ENCODE results near the gene RPL22L1. TPM values are rescaled to one million over a fixed set of nuclear protein-coding genes. Genes with fewer than 3 reads are reported as not detected.
"Not testable (repeated sequence)": the region's sequence is repeated elsewhere in the genome, so short reads cannot be mapped to it uniquely, and the experiment has no call there.

The RPL22L1 gene
- total RNA-seq, 8 experiments from 2014 or later: 32.7 to 371 (median 79.2) TPM

- WGBS, 10 experiments: 83 to 100% (median 100%) methylated on average over 1 to 2 of the region's 2 CpGs; no CpG with 5 or more reads in 3 of the 10 experiments
- no peak for ATAC-seq (replicated peaks in 6 of 8)
Measured at GRCh38 chr3:170897978-170898377, 28.0 kb upstream of the RPL22L1 start.

DNA sequence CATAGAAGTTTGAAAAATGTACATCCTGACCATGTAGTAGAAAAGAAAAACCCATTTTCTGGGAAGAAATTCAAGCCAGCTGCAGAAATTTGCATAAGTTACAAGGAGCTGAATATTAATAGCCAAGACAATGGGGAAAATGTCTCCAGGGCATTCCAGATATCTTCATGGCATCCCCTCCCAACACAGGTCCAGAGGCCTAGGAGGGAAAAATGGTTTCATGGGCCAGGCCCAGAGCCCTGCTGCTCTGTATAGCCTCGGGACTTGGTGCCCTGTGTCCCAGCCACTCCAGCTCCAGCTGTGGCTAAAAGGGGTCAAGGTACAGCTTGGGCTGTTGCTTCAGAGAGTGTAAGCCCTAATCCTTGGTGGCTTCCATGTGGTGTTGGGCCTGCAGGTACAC, 27.2 kb upstream of the RPL22L1 start:
- 83% methylated on average over 1 of the region's 1 CpG; no CpG with 5 or more reads in 9 of the 10 experiments for WGBS, 10 experiments
- in situ Hi-C loops (cut with MboI; ENCODE audit: low pct_unique_long_range_greater_than_20kb in 2 of 9, low sequenced_read_pairs in 9 of 9, unreplicated experiment in 9 of 9); H3K4me1 ChIP-seq (replicated peaks in 1 of 2); H3K4me3 ChIP-seq; H3K27ac ChIP-seq: not testable (repeated sequence)
- peak in 2 of 8 experiments; percentile 51 to 77 for ATAC-seq (replicated peaks in 6 of 8)

More at GRCh38 chr3:170897978-170898377, 28.0 kb upstream of the RPL22L1 start:
- Histone ChIP-seq H3K4me1 (replicated peaks in 1 of 2) (no peaks in the 10 kb centered on the region), H3K4me3 (no peak overlapping the region), H3K27ac (no peak overlapping the region)
- in situ Hi-C loops (cut with MboI; ENCODE audit: low pct_unique_long_range_greater_than_20kb in 2 of 9, low sequenced_read_pairs in 9 of 9, unreplicated experiment in 9 of 9): no loop called here

DNA sequence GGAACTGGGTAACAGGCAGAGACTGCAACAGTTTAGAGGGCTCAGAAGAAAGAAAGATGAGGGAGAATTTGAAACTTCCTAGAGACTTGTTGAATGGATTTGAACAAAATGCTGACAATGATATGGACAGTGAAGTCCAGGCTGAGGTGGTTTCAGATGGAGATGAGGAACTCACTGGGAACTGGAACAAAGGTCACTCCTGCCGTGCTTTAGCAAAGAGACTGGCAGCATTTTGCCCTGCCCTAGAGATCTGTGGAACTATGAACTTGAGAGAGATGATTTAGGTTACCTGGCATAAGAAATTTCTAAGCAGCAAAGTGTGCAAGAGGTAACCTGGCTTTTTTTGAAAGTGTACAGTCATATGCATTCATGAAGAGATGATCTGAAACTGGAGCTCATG, 26.8 kb upstream of the RPL22L1 start:
- no peak overlapping the region for H3K4me3 ChIP-seq
- no peak overlapping the region for H3K27ac ChIP-seq
- no peak for ATAC-seq (replicated peaks in 6 of 8)
- 82 to 100% (median 100%) methylated on average over 1 of the region's 1 CpG; no CpG with 5 or more reads in 5 of the 10 experiments for WGBS, 10 experiments
- in situ Hi-C loops (cut with MboI; ENCODE audit: low pct_unique_long_range_greater_than_20kb in 2 of 9, low sequenced_read_pairs in 9 of 9, unreplicated experiment in 9 of 9): no loop called here
- H3K4me1 ChIP-seq (replicated peaks in 1 of 2): no peaks in the 10 kb centered on the region

GRCh38 chr3:170896333-170896732, 26.3 kb upstream of the RPL22L1 start:
- in situ Hi-C loops (cut with MboI; ENCODE audit: low pct_unique_long_range_greater_than_20kb in 2 of 9, low sequenced_read_pairs in 9 of 9, unreplicated experiment in 9 of 9); H3K4me1 ChIP-seq (replicated peaks in 1 of 2); ATAC-seq (replicated peaks in 6 of 8); H3K27ac ChIP-seq; H3K4me3 ChIP-seq: not testable (repeated sequence)
- 50 to 100% (median 96%) methylated on average over 1 to 6 of the region's 6 CpGs for WGBS, 10 experiments

DNA sequence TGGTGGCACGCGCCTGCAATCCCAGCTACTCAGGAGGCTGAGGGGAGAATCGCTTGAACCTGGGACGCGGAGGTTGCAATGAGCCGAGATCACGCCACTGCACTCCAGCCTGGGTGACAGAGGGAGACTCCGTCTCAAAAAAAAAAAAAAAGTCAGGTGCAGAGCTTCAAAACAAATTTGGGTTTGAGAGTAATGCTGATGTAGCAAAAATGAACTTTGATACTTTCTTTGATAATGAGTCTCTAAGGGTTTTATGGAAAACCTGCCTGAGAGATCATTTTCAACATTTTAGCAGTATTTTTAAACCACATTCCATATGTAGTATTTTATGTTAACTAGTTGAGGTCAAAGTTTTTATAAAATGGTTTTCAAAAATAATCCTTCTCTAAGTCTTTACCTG, 23.9 kb upstream of the RPL22L1 start:
- in situ Hi-C loops (cut with MboI; ENCODE audit: low pct_unique_long_range_greater_than_20kb in 2 of 9, low sequenced_read_pairs in 9 of 9, unreplicated experiment in 9 of 9): no loop called here
- ATAC-seq (replicated peaks in 6 of 8): no peak

GRCh38 chr3:170889630-170890029, 19.6 kb upstream of the RPL22L1 start:
- in situ Hi-C loops (cut with MboI; ENCODE audit: low pct_unique_long_range_greater_than_20kb in 2 of 9, low sequenced_read_pairs in 9 of 9, unreplicated experiment in 9 of 9): no loop called here
- no peaks in the 10 kb centered on the region for H3K4me1 ChIP-seq (replicated peaks in 1 of 2)
- 0 to 100% (median 80%) methylated on average over 1 of the region's 1 CpG; no CpG with 5 or more reads in 1 of the 10 experiments for WGBS, 10 experiments
- H3K4me3 ChIP-seq: no peak overlapping the region
- no peak overlapping the region for H3K27ac ChIP-seq
- ATAC-seq (replicated peaks in 6 of 8): no peak

More for the DNA sequence above, 23.9 kb upstream of the RPL22L1 start:
- 80 to 100% (median 98%) methylated on average over 1 to 8 of the region's 8 CpGs; no CpG with 5 or more reads in 1 of the 10 experiments for WGBS, 10 experiments
- Histone ChIP-seq H3K27ac (no peak overlapping the region), H3K4me3 (no peak overlapping the region), H3K4me1 (replicated peaks in 1 of 2) (no peaks in the 10 kb centered on the region)

- Histone ChIP-seq H3K27ac (no peak overlapping the region), H3K4me1 (replicated peaks in 1 of 2) (no peaks in the 10 kb centered on the region), H3K4me3 (no peak overlapping the region)
- in situ Hi-C loops (cut with MboI; ENCODE audit: low pct_unique_long_range_greater_than_20kb in 2 of 9, low sequenced_read_pairs in 9 of 9, unreplicated experiment in 9 of 9): no loop called here
- peak in 1 of 8 experiments; percentile 35 for ATAC-seq (replicated peaks in 6 of 8)
Measured at GRCh38 chr3:170889132-170889531, 19.1 kb upstream of the RPL22L1 start.

DNA sequence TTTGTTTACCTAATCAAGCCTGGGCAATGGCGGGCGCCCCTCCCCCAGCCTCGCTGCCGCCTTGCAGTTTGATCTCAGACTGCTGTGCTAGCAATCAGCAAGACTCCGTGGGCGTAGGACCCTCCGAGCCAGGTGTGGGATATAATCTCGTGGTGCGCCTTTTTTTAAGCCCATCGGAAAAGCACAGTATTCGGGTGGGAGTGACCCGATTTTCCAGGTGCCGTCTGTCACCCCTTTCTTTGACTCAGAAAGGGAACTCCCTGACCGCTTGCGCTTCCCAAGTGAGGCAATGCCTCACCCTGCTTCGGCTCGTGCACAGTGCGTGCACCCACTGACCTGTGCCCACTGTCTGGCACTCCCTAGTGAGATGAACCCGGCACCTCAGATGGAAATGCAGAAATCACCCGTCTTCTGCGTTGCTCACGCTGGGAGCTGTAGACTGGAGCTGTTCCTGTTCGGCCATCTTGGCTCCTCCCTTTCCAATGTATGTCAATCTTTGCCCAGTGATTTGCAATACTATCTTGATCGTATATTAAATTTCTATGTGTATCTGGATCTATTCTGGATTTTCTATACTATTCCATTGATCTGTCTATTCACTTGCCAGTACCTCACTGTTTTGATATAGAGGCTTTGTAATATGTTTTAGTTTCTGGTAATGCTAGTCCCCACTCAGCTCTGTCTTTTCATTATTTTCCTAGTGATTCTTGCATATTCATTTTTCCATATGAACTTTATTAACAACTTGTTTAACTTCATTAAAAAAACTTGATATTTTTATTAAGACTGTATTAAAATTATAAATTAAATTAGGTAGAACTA, 14.3 kb upstream of the RPL22L1 start:
- 76 to 100% (median 100%) methylated on average over 1 to 4 of the region's 24 CpGs; no CpG with 5 or more reads in 4 of the 10 experiments for WGBS, 10 experiments
- ATAC-seq (replicated peaks in 6 of 8): not testable (repeated sequence)

DNA sequence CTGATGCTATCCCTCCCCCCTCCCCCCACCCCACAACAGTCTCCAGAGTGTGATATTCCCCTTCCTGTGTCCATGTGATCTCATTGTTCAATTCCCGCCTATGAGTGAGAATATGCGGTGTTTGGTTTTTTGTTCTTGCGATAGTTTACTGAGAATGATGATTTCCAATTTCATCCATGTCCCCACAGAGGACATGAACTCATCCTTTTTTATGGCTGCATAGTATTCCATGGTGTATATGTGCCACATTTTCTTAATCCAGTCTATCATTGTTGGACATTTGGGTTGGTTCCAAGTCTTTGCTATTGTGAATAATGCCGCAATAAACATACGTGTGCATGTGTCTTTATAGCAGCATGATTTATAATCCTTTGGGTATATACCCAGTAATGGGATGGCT, 8.7 kb upstream of the RPL22L1 start:
- WGBS, 10 experiments: no CpG with 5 or more reads among the region's 5 CpGs
- H3K4me1 ChIP-seq (replicated peaks in 1 of 2); H3K4me3 ChIP-seq; H3K27ac ChIP-seq; in situ Hi-C loops (cut with MboI; ENCODE audit: low pct_unique_long_range_greater_than_20kb in 2 of 9, low sequenced_read_pairs in 9 of 9, unreplicated experiment in 9 of 9); ATAC-seq (replicated peaks in 6 of 8): not testable (repeated sequence)

More for the DNA sequence above, 14.3 kb upstream of the RPL22L1 start:
- H3K4me1 ChIP-seq (replicated peaks in 1 of 2); H3K27ac ChIP-seq; in situ Hi-C loops (cut with MboI; ENCODE audit: low pct_unique_long_range_greater_than_20kb in 2 of 9, low sequenced_read_pairs in 9 of 9, unreplicated experiment in 9 of 9); H3K4me3 ChIP-seq: not testable (repeated sequence)

GRCh38 chr3:170877311-170877710, 7.3 kb upstream of the RPL22L1 start:
- H3K4me3 ChIP-seq; in situ Hi-C loops (cut with MboI; ENCODE audit: low pct_unique_long_range_greater_than_20kb in 2 of 9, low sequenced_read_pairs in 9 of 9, unreplicated experiment in 9 of 9); H3K4me1 ChIP-seq (replicated peaks in 1 of 2); ATAC-seq (replicated peaks in 6 of 8); H3K27ac ChIP-seq: not testable (repeated sequence)
- 43 to 100% (median 89%) methylated on average over 1 to 6 of the region's 6 CpGs; no CpG with 5 or more reads in 3 of the 10 experiments for WGBS, 10 experiments

DNA sequence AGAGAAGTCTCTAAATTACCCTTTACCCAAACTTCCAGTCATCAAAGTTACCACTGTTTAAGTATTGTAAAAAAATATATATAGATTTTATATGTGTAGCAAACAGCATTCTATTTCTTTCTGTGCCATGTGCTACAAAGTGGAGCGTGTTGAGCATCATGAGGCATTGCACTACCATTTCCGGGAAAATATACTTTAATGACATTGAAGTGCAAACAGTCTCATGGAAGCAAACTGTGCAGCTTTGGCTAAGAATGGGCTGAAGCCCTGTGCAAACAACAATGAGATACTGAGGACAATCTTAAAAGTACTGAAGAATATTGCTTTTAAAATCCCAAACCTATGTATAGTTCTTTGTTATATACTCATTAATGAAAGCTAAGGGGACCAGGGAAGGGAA, 6.5 kb upstream of the RPL22L1 start:
- Histone ChIP-seq H3K27ac (no peak overlapping the region), H3K4me1 (replicated peaks in 1 of 2) (no peaks in the 10 kb centered on the region), H3K4me3 (no peak overlapping the region)
- in situ Hi-C loops (cut with MboI; ENCODE audit: low pct_unique_long_range_greater_than_20kb in 2 of 9, low sequenced_read_pairs in 9 of 9, unreplicated experiment in 9 of 9): no loop called here
- ATAC-seq (replicated peaks in 6 of 8): no peak
- WGBS, 10 experiments: 50 to 100% (median 88%) methylated on average over 1 to 2 of the region's 2 CpGs; no CpG with 5 or more reads in 3 of the 10 experiments

GRCh38 chr3:170869239-170869590, 780 bp downstream of the RPL22L1 start:
- in situ Hi-C loops (cut with MboI; ENCODE audit: low pct_unique_long_range_greater_than_20kb in 2 of 9, low sequenced_read_pairs in 9 of 9, unreplicated experiment in 9 of 9): no loop called here
- 0 to 20% (median 7%) methylated on average over 2 of the region's 2 CpGs; no CpG with 5 or more reads in 2 of the 10 experiments for WGBS, 10 experiments
- Histone ChIP-seq H3K27ac (peak overlapping the region in 1 of 2 donors; percentile 79), H3K4me1 (replicated peaks in 1 of 2) (peaks cover 8 to 15% of the 10 kb centered on the region in 2 donors), H3K4me3 (peak overlapping the region; percentile 42 to 67 (median 49))
- no peak for ATAC-seq (replicated peaks in 6 of 8)

DNA sequence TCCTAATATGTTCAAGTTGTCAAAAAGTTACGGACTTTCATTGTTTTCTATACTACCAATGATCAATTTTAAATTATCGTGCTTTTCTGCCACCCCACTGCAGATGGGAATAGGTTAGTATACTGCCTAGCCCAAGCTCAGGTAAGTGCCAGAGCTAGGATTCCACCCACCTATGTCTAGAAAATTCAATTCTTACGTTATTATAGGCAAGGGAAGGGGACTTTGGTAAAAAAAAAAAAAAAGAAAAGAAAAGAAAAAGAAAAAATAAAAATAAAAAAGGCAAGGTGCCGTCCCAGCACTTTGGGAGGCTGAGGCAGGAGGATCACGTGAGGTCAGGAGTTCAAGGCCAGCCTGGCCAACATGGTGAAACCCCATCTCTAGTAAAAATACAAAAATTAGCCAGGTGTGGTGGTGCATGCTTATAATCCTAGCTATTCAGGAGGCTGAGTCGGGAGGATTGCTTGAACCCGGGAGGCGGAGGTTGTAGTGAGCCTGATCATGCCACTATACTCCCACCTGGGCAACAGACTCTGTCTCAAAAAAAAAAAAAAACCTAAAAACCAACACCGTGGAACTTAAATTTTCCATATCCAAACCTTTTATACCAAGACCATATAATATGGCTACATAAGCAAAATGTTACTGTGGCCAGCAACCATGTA, 1.3 kb downstream of the RPL22L1 start:
- in situ Hi-C loops (cut with MboI; ENCODE audit: low pct_unique_long_range_greater_than_20kb in 2 of 9, low sequenced_read_pairs in 9 of 9, unreplicated experiment in 9 of 9): no loop called here
- no peak overlapping the region for H3K27ac ChIP-seq
- 3 to 100% (median 50%) methylated on average over 2 to 9 of the region's 9 CpGs for WGBS, 10 experiments

More for the DNA sequence above, 1.3 kb downstream of the RPL22L1 start:
- H3K4me1 ChIP-seq (replicated peaks in 1 of 2): peaks cover 8 to 15% of the 10 kb centered on the region in 2 donors
- H3K4me3 ChIP-seq: peak overlapping the region; percentile 42 to 67 (median 49)
- ATAC-seq (replicated peaks in 6 of 8): no peak
